Raji (cell line): ENCODE measurements around the gene TNFAIP8.

Experiments used
- POLR2A ChIP-seq: IDR thresholded peaks from 2 replicates; pipeline ENCODE4 v1.6.1; 2011; ENCODE audit warnings: low read depth, low read length, control low read depth; ENCODE audit not compliant: insufficient read depth

Gene TNFAIP8

DNA sequence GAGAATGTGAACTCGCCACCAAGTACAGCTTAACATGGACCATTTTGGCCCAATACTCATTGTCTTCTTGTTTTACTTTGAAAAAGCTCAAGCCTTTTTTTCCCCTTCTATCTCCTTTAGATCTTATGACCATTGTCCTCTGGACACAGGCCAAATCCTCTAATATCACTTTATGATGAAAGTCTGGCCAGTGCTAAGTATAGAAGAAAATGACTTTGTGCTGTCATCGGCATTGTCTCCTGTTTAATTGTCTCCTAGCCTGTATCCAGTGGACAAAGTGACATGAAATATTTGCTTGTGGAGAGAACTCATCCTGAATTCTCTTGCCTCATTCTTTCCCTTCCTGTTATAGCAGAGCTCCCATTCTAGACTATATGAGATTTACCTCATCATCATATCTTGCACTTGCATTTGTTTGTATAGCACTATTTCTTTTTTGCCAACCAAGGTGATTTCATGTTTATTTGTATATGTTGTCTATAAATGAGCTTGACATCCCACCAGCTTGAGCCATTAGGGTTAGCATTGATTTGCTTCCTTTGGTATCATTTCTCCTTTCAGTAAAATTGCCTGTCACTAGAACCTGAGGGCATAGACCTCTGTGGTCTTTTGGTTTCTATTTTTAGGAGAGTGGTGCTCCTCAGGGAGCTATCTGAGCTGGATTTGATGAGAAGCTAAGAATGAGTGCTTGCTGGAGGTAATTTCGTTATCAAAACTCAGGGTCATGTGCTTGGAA lies 18.8 kb upstream of the TNFAIP8 start:
- no peak for TF ChIP-seq POLR2A

GRCh38 chr5:119338326-119338946 lies 17.4 kb upstream of the TNFAIP8 start:
- TF ChIP-seq POLR2A = no peak

DNA sequence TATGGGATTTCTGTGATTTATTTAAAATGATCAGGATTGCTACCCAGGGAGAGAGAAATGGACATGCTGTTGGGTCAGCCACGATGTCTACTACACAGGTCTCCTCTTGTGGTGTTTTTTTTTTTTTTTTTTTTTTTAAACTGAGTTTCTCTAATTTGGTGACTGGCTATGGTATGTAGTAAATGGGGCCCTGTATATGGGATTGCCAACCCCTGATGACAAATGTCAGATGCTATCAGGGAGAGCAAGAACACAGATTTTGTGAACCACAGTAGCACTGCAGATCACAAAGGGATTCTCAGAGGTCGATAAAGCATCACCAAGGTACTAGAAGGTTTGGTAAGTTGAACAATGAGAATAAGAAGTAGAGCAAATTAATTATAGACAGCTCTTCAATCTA lies 16.5 kb upstream of the TNFAIP8 start:
- no peak for TF ChIP-seq POLR2A

DNA sequence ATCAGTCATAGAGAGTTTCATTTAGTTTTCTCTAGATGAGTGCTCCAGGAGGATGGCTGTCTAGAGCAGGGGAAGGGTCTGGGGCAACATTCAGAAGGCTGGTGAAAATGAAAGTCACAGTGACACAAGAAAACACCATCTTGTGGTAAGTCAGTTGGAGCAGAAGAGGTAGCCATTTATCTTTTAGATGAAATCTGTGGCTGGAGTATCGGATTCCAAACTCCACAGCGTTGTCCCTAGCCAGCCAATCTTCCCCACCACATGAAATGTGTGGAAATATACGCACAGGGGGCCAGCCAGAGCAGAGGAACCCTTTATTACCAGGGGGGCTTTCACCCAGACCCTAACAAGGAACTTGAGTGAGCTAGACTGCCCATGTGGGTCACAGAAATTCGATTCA lies 15.9 kb upstream of the TNFAIP8 start:
- TF ChIP-seq POLR2A = no peak

GRCh38 chr5:119340597-119341218 lies 15.1 kb upstream of the TNFAIP8 start:
- 0 out of 2 replicates have a peak, but pooled peaks have one; percentile 49 for TF ChIP-seq POLR2A

DNA sequence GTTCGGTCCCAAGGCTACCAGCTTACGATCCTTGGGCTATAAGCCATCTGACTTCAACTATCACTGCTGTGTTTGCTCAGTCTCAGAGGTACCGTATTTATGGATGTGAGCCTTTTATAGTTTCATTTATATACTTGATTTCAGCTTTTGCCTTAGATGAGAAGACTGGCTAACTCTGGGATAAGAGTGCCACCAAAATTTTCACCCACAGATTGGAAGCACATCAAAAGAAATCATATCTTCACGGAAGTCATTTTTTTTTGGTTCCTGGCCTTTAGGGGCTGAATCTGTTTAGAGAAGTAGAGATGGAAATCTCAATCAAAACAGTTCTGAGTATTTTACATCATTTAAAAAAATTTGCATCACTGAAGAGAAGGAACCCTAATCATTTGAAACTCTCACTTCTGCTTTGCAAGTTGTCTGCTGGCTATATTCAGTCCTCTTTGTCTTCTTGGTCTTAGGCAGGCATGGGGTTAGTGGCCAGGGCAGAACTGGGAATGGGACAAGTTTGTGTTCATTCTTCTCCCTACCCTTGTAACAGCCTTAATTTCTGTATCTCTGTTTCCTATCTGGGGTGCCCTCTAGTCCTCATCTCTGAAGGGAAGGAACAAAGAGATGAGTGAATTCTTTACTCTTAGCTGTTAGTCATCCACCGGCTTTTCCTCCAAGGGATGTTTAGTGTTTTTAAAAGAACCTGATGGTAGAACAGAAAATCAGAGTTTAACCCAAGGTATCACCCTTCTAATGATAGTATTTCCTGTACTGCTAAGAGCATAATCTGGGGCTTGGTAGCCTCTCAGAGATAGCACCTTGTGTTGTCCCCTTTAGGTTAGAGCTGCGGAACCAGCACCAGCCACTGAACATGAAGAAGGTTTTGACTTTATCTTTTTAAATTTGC lies 14.1 kb upstream of the TNFAIP8 start:
- peak; percentile 57 for TF ChIP-seq POLR2A

DNA sequence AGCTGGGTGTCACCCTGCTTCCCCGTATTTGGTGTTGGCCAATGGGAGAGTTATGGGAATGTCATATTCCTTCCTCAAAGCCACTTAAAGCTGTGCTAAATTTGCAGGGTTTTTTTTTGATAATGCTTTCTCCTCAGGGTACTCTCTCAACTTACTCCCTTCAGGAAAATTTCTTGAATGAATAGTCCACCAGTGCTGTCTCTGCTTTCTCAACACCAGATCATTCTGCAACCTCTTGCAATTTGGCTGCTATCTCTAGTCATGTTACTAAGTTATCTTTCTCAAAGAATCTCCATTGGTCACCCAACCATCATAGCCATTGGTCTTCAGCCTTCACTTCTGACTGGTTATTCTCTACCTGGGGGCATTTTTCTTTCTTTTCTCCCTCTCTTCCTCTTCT lies 13.4 kb upstream of the TNFAIP8 start:
- TF ChIP-seq POLR2A = no peak

DNA sequence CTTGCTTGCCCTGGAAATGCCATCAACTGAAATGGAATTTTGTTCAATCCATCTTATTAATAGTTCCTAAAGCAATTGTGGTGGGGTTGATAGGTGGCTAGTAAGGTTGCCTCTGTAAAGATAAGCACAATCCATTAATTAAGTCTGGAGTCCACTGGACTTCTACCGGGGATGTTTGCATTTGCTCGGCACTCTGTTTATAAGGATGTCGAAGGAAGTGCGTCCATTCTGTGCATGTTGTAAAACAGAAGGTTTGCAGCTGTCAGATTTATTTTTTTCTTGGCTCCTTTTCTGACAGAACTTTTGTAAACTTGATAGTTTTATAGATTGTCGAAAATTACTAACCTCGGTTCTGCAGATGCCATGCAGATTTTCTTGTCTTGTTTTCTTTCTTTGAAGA lies 12.8 kb upstream of the TNFAIP8 start:
- TF ChIP-seq POLR2A = no peak

DNA sequence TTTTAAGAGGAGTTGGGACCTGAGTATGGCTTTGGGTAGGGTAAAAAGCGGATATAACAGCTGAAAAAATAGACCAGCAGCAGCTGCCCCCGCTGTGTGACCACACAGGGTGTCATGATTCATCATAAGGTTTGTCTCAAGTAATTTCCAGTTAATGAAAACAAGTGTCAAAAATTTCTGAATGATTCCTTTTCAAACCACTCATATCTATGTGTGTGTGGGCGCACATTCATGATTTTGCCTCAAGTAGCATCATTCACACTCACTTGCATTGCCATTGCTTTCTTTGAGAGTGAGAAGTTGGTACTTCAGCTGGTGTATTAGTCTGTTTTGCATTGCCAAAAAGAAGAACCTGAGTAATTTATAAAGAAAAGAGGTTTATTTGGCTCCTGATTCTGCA lies 12.1 kb upstream of the TNFAIP8 start:
- no peak for TF ChIP-seq POLR2A

GRCh38 chr5:119344231-119344630 lies 11.6 kb upstream of the TNFAIP8 start:
- TF ChIP-seq POLR2A = no peak

GRCh38 chr5:119345861-119346260 lies 10.0 kb upstream of the TNFAIP8 start:
- no peak for TF ChIP-seq POLR2A

GRCh38 chr5:119346394-119346793 lies 9.4 kb upstream of the TNFAIP8 start:
- TF ChIP-seq POLR2A = no peak

- TF ChIP-seq POLR2A = no peak
Observed at GRCh38 chr5:119347574-119347973, 8.2 kb upstream of the TNFAIP8 start.

GRCh38 chr5:119347991-119348390 lies 7.8 kb upstream of the TNFAIP8 start:
- TF ChIP-seq POLR2A = no peak

- no peak for TF ChIP-seq POLR2A
Observed at GRCh38 chr5:119353213-119353612, 2.6 kb upstream of the TNFAIP8 start.
